Naive B cell (primary cell): ENCODE results near the gene C16orf87. TPM values are rescaled to one million over a fixed set of nuclear protein-coding genes. Genes with fewer than 3 reads are reported as not detected.

Experiments
- ATAC-seq, 2 donors: fragments of 150-1000 bp; cut with Tn5 transposase; 2 replicates each; pipeline ENCODE4 v1.10.0; 2021; ENCODE audit warnings: low read depth in 2 of 2, mild to moderate bottlenecking in 2 of 2, moderate library complexity in 2 of 2
- DNase-seq: peaks from one replicate; pipeline ENCODE4 v3.0.0; 2022
- H3K27ac Mint-ChIP-seq, 6 donors: one replicate each; pipeline ENCODE4 v1.8.0; 2020 to 2022; ENCODE audit warnings: mild to moderate bottlenecking in 6 of 6, mixed read lengths in 6 of 6, moderate library complexity in 5 of 6, inconsistent platforms in 2 of 6
- H3K27me3 Mint-ChIP-seq, 3 donors: one replicate each; pipeline ENCODE4 v1.8.0; 2021 to 2022; ENCODE audit warnings: mixed read lengths in 3 of 3, mild to moderate bottlenecking in 1 of 3
- H3K36me3 Mint-ChIP-seq, 2 donors: one replicate each; pipeline ENCODE4 v1.8.0; 2020 to 2022; ENCODE audit warnings: mixed read lengths in 2 of 2, inconsistent platforms in 1 of 2, mild to moderate bottlenecking in 1 of 2
- H3K4me1 Mint-ChIP-seq, 3 donors: one replicate each; pipeline ENCODE4 v1.8.0; 2020 to 2022; ENCODE audit warnings: mixed read lengths in 3 of 3, inconsistent platforms in 1 of 3, mild to moderate bottlenecking in 1 of 3, moderate library complexity in 1 of 3
- H3K4me3 Mint-ChIP-seq, 8 donors: one replicate each; pipeline ENCODE4 v1.8.0; 2020 to 2022; ENCODE audit warnings: mild to moderate bottlenecking in 8 of 8, mixed read lengths in 8 of 8, moderate library complexity in 8 of 8, inconsistent platforms in 2 of 8
- H3K9me3 Mint-ChIP-seq, 7 donors: one replicate each; pipeline ENCODE4 v1.8.0; 2020 to 2022; ENCODE audit warnings: mixed read lengths in 7 of 7, mild to moderate bottlenecking in 5 of 7, inconsistent platforms in 2 of 7, moderate library complexity in 1 of 7
- polyA plus RNA-seq, 6 donors: library from polyadenylated mRNA; unstranded; fragments of 300-500 nt; fragmentation: Illumina TruSeq; gene quantifications; one replicate each; pipeline ENCODE4 v1.2.3, GENCODE V29; 2021; ENCODE audit warnings: low read depth in 6 of 6

Gene C16orf87
- polyA plus RNA-seq, 6 donors from 2014 or later, result 9.2 to 13.9 (median 11.9) TPM

DNA sequence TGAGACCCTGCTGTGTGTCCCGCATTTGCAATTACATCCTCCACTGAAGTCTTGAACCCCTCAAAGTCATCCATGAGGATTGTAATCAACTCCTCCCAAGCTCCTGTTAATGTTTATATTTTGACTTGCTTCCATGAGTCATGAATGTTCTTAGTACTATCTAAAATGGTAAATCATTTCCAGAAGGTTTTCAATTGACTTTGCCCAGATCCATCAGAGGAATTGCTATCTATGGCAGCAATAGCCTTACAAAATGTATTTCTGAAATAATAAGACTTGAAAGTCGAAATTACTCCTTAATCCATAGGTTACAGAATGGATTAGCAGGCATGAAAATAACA, 2.5 kb upstream of the C16orf87 start:
- peak overlapping the region in 6 of 8 donors; percentile 6 to 64 (median 19) for H3K4me3 Mint-ChIP-seq
- no peaks in the 10 kb centered on the region for H3K9me3 Mint-ChIP-seq
- peaks cover 0 to 4% of the 10 kb centered on the region in 2 donors for H3K36me3 Mint-ChIP-seq
- H3K27me3 Mint-ChIP-seq, result no peaks in the 10 kb centered on the region
- DNase-seq, result no peak
- no peak overlapping the region for H3K27ac Mint-ChIP-seq
- peaks cover 43 to 66% (median 53%) of the 10 kb centered on the region in 3 donors for H3K4me1 Mint-ChIP-seq
- no peak for ATAC-seq

GRCh38 chr16:46832757-46833459, 1.9 kb upstream of the C16orf87 start:
- H3K27ac Mint-ChIP-seq, result peak overlapping the region in 1 of 6 donors; percentile 54
- no peaks in the 10 kb centered on the region for H3K9me3 Mint-ChIP-seq
- peaks cover 43 to 71% (median 53%) of the 10 kb centered on the region in 3 donors for H3K4me1 Mint-ChIP-seq
- no peak for ATAC-seq
- H3K36me3 Mint-ChIP-seq, result peaks cover 0 to 4% of the 10 kb centered on the region in 2 donors
- H3K4me3 Mint-ChIP-seq, result peak overlapping the region in 5 of 8 donors; percentile 6 to 64 (median 26)
- no peaks in the 10 kb centered on the region for H3K27me3 Mint-ChIP-seq
- no peak for DNase-seq

DNA sequence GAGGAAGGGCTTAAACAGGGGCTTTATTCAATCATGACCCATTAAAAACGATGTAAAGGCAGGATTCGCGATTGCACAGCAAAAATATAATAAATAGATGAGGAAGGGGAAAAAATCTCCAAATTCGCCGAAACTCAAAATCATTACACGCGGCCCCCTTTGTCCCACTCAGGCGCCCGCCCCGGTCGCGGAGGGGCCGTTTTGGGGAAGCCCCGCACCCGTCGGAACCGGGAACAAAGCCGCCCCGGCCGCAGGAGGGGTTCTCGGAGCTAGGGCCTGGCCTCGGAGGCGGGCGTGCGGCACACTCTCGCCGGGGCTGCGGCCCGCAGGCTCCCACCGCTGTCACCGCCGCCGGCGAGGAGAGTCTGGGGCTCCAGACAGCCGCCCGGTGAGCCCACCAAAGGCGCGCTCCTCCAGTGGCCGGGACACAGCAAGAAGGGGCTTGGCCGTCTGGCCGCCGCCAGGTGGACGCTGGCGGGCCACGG, 521 bp downstream of the C16orf87 start:
- DNase-seq (no peak), ATAC-seq (peak; percentile 10 to 15)
- Mint-ChIP-seq H3K4me1 (peaks cover 37 to 70% (median 52%) of the 10 kb centered on the region in 3 donors), H3K9me3 (no peaks in the 10 kb centered on the region), H3K36me3 (peaks cover 0 to 4% of the 10 kb centered on the region in 2 donors), H3K27ac (peak overlapping the region; percentile 72 to 98 (median 94)), H3K27me3 (no peaks in the 10 kb centered on the region), H3K4me3 (peak overlapping the region; percentile 92 to 98 (median 96))

GRCh38 chr16:46828943-46829342, 2.0 kb downstream of the C16orf87 start:
- Mint-ChIP-seq H3K4me1 (peaks cover 29 to 61% (median 44%) of the 10 kb centered on the region in 3 donors), H3K27me3 (no peaks in the 10 kb centered on the region), H3K27ac (peak overlapping the region in 1 of 6 donors; percentile 68), H3K36me3 (peaks cover 0 to 5% of the 10 kb centered on the region in 2 donors), H3K4me3 (peak overlapping the region in 7 of 8 donors; percentile 36 to 98 (median 87)), H3K9me3 (no peaks in the 10 kb centered on the region)
- DNase-seq (no peak), ATAC-seq (no peak)

DNA sequence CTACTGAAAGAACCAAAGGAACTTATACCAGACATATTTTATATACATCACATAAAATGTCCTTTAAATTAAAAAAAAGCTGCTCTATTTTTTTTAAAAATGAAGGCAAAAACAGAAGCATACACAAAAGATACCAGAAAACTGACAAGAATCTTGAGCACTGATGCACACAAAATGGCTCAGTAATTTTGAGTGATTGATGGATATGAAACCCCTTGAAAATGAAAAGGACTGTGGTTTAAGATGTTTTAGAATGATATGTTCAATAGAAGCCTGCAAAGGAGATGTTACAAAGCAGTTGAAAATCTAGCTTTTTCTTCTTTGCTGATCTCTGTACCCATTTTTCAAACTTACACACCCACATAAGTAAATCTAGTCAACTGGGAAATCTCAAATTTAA, 2.7 kb downstream of the C16orf87 start:
- Mint-ChIP-seq H3K27ac (no peak overlapping the region), H3K27me3 (no peaks in the 10 kb centered on the region), H3K9me3 (no peaks in the 10 kb centered on the region), H3K4me3 (peak overlapping the region in 1 of 8 donors; percentile 92), H3K4me1 (peaks cover 23 to 55% (median 37%) of the 10 kb centered on the region in 3 donors), H3K36me3 (peaks cover 0 to 10% of the 10 kb centered on the region in 2 donors)
- DNase-seq (no peak), ATAC-seq (no peak)

DNA sequence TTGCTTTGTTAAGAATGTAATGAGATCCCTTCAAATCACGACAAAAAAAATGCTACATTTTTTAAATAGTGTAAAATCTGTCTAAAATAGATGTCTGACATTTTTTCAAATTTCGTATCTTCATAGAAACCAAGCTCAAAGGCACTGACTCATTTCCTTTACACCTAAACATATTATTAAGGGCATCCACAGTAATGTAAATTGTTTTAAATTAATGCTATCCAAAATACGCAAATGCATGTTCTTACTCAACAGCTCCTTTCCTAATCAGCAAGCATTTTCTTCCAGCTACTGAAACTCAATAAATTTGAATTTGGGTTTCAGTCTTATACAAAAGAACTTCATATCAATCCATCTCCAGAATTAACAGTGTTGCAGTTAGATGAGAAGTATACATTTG, 4.3 kb downstream of the C16orf87 start:
- Mint-ChIP-seq H3K27me3 (no peaks in the 10 kb centered on the region), H3K4me3 (peak overlapping the region in 2 of 8 donors; percentile 32 to 37), H3K4me1 (peaks cover 19 to 43% (median 32%) of the 10 kb centered on the region in 3 donors), H3K27ac (no peak overlapping the region), H3K9me3 (no peaks in the 10 kb centered on the region), H3K36me3 (peaks cover 0 to 10% of the 10 kb centered on the region in 2 donors)
- DNase-seq (no peak), ATAC-seq (no peak)

DNA sequence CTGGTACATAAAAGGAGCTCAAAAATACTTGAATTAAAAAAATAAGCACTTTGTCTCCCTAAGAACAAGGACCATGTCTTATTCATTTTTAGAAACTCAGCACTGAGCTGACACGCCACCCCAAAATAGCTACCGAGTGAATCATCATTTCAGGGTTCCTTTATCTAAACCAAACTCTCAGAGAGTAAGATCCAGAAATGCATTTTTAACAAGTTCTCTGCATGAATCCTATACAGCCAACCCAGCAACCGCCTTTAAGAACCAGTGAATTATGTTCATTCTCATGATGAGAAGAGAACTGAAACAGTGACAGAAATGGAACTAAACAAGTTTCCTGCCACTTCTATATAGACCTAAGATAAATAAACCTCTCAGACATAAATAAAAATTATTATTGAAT, 8.7 kb downstream of the C16orf87 start:
- no peak overlapping the region for H3K27ac Mint-ChIP-seq
- no peaks in the 10 kb centered on the region for H3K27me3 Mint-ChIP-seq
- DNase-seq, result no peak
- H3K36me3 Mint-ChIP-seq, result peaks cover 0 to 6% of the 10 kb centered on the region in 2 donors
- H3K4me3 Mint-ChIP-seq, result no peak overlapping the region
- peaks cover 5 to 16% (median 14%) of the 10 kb centered on the region in 3 donors for H3K4me1 Mint-ChIP-seq
- H3K9me3 Mint-ChIP-seq, result no peaks in the 10 kb centered on the region
- ATAC-seq, result no peak

- Mint-ChIP-seq H3K27ac (no peak overlapping the region), H3K36me3 (peaks cover 4 to 14% of the 10 kb centered on the region in 2 donors), H3K4me1 (peaks cover 27 to 29% (median 29%) of the 10 kb centered on the region in 3 donors), H3K9me3 (peaks cover 0 to 5% (median 2%) of the 10 kb centered on the region in 7 donors), H3K4me3 (no peak overlapping the region), H3K27me3 (no peaks in the 10 kb centered on the region)
- ATAC-seq, result no peak
- DNase-seq, result no peak
These were observed 13.0 kb downstream of the C16orf87 start for GRCh38 chr16:46817961-46818360.

- peak overlapping the region in 1 of 6 donors; percentile 12 for H3K27ac Mint-ChIP-seq
- H3K4me1 Mint-ChIP-seq, result peaks cover 34 to 35% (median 35%) of the 10 kb centered on the region in 3 donors
- H3K27me3 Mint-ChIP-seq, result no peaks in the 10 kb centered on the region
- no peak for DNase-seq
- H3K9me3 Mint-ChIP-seq, result peaks cover 0 to 5% (median 2%) of the 10 kb centered on the region in 7 donors
- H3K36me3 Mint-ChIP-seq, result peaks cover 4 to 14% of the 10 kb centered on the region in 2 donors
- no peak overlapping the region for H3K4me3 Mint-ChIP-seq
- no peak for ATAC-seq
These were observed 16.2 kb downstream of the C16orf87 start for GRCh38 chr16:46814790-46815189.

DNA sequence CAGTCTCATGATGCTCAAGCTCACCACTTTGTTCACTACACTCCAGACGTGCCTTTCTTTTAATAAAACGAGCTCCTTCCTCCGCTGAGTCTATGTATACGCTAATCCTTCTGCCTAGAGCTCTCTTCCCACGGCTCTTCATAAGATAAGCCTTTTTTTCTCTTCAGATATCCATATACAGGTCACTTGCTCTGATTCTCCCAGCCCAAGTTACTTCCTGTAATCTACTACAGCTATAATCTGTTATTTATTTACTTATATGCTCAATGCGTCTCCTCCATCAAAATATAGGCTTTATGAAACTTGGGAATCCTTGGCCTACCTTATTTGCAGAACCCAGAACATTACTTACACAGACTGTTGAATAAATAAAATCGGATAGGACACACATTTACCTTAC, 17.4 kb downstream of the C16orf87 start:
- ATAC-seq (no peak), DNase-seq (no peak)
- peaks cover 34 to 35% (median 35%) of the 10 kb centered on the region in 3 donors for H3K4me1 Mint-ChIP-seq
- H3K9me3 Mint-ChIP-seq, result peaks cover 0 to 5% (median 2%) of the 10 kb centered on the region in 7 donors
- no peaks in the 10 kb centered on the region for H3K27me3 Mint-ChIP-seq
- H3K36me3 Mint-ChIP-seq, result peaks cover 4 to 14% of the 10 kb centered on the region in 2 donors
- peak overlapping the region in 4 of 6 donors; percentile 1 to 38 (median 10) for H3K27ac Mint-ChIP-seq
- H3K4me3 Mint-ChIP-seq, result no peak overlapping the region

- Mint-ChIP-seq H3K4me3 (no peak overlapping the region), H3K4me1 (peaks cover 34 to 38% (median 35%) of the 10 kb centered on the region in 3 donors), H3K27me3 (no peaks in the 10 kb centered on the region), H3K9me3 (peaks cover 0 to 5% (median 2%) of the 10 kb centered on the region in 7 donors), H3K27ac (peak overlapping the region in 5 of 6 donors; percentile 0 to 78 (median 17)), H3K36me3 (peaks cover 4 to 14% of the 10 kb centered on the region in 2 donors)
- ATAC-seq (no peak), DNase-seq (no peak)
These were observed 18.0 kb downstream of the C16orf87 start for GRCh38 chr16:46812781-46813540.

- no peaks in the 10 kb centered on the region for H3K27me3 Mint-ChIP-seq
- H3K4me3 Mint-ChIP-seq, result no peak overlapping the region
- DNase-seq (no peak), ATAC-seq (no peak)
- H3K27ac Mint-ChIP-seq, result no peak overlapping the region
- peaks cover 31 to 33% (median 32%) of the 10 kb centered on the region in 3 donors for H3K4me1 Mint-ChIP-seq
- peaks cover 0 to 5% (median 2%) of the 10 kb centered on the region in 7 donors for H3K9me3 Mint-ChIP-seq
- peaks cover 4 to 14% of the 10 kb centered on the region in 2 donors for H3K36me3 Mint-ChIP-seq
These were observed 19.3 kb downstream of the C16orf87 start for GRCh38 chr16:46811682-46812081.

- Mint-ChIP-seq H3K4me3 (peak overlapping the region in 1 of 8 donors; percentile 41), H3K27ac (peak overlapping the region in 2 of 6 donors; percentile 57 to 58), H3K27me3 (no peaks in the 10 kb centered on the region), H3K4me1 (peaks cover 15 to 22% (median 15%) of the 10 kb centered on the region in 3 donors), H3K9me3 (no peaks in the 10 kb centered on the region), H3K36me3 (peaks cover 7% of the 10 kb centered on the region in 2 donors)
- ATAC-seq, result peak; percentile 90 to 93
- no peak for DNase-seq
These were observed 22.0 kb downstream of the C16orf87 start for GRCh38 chr16:46808997-46809396.
